T-helper 1 cell treated with Interleukin-12 subunit alpha and Interleukin-12 subunit beta and Interleukin-4 antibody, amounts not matched to agents 30 μg/mL and 1 μg/mL, for 36 hours (primary cell): ENCODE results near the gene PRICKLE1.

Source experiments
- H3K27ac Mint-ChIP-seq: one replicate; pipeline ENCODE4 v1.8.0; 2021; ENCODE audit warnings: mild to moderate bottlenecking, mixed read lengths
- H3K27me3 Mint-ChIP-seq: one replicate; pipeline ENCODE4 v1.8.0; 2021; ENCODE audit warnings: low read depth, mixed read lengths
- H3K36me3 Mint-ChIP-seq: one replicate; pipeline ENCODE4 v1.8.0; 2021; ENCODE audit warnings: low read depth, mixed read lengths
- H3K4me1 Mint-ChIP-seq: one replicate; pipeline ENCODE4 v1.8.0; 2021; ENCODE audit warnings: low read depth, mixed read lengths
- H3K4me3 Mint-ChIP-seq: one replicate; pipeline ENCODE4 v1.8.0; 2021; ENCODE audit warnings: mild to moderate bottlenecking, moderate library complexity, mixed read lengths
- H3K9me3 Mint-ChIP-seq: one replicate; pipeline ENCODE4 v1.8.0; 2021; ENCODE audit warnings: mixed read lengths

The PRICKLE1 gene

DNA sequence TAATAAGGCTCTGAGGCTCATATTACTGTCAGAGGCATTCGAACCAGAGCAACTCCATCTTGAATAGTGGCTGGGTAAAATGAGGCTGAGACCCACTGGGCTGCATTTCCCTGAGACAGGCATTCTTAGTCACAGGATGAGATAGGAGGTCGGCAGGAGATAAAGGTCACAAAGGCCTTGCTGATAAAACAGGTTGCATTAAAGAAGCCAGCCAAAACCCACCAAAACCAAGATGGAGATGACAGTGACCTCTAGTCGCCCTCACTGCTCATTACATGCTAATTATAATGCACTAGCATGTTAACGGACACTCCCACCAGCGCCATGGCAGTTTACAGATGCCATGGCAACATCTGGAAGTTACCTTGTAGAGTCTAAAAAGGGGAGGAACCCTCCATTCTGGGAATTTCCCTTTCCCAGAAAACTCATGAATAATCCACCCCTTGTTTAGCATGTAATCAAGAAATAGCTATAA is 18.1 kb upstream of the PRICKLE1 start:
- Mint-ChIP-seq H3K27me3 (no peaks in the 10 kb centered on the region), H3K36me3 (no peaks in the 10 kb centered on the region), H3K27ac (no peak overlapping the region), H3K4me1 (no peaks in the 10 kb centered on the region), H3K9me3 (no peaks in the 10 kb centered on the region), H3K4me3 (no peak overlapping the region)

DNA sequence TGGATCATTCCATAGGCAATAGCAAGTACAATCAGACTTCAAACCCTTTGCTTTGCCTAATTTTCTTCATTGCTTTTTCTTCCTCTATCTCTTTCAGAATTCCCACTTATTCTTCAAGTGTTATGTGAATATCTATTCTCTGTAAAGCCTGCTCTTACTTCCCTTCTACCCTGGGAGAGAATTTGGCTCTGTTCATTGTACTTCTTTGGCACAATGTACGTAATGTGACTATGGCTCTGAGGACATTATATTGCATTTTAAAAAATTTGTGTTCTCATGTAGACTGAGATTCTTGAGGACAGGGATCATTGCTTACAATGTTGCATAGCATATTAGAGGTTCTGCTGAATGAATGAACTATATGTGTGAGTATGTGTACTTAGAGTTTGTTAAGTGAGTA is 16.9 kb upstream of the PRICKLE1 start:
- Mint-ChIP-seq H3K27ac (no peak overlapping the region), H3K27me3 (no peaks in the 10 kb centered on the region), H3K4me1 (no peaks in the 10 kb centered on the region), H3K9me3 (no peaks in the 10 kb centered on the region), H3K36me3 (no peaks in the 10 kb centered on the region), H3K4me3 (no peak overlapping the region)

DNA sequence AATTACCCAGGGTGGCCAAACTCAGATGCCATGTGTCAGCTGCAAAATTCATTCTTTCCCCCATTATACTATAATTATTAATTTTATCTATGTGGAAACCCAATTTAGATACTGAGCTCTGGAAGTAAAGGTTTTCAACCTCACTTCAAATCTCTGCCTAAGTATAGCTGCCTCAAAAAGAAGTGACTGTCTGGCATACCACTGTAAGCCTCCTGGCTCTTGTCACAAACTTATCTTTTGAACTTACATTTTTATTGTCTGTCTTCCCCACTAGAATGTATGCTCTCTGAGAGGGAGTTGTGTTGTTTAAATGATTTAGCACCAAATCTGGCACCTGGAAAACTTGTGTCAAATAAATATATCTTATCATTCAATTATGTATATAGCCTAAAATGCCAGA is 16.1 kb upstream of the PRICKLE1 start:
- no peak overlapping the region for H3K27ac Mint-ChIP-seq
- no peaks in the 10 kb centered on the region for H3K9me3 Mint-ChIP-seq
- H3K4me3 Mint-ChIP-seq = no peak overlapping the region
- H3K27me3 Mint-ChIP-seq = no peaks in the 10 kb centered on the region
- H3K36me3 Mint-ChIP-seq = no peaks in the 10 kb centered on the region
- no peaks in the 10 kb centered on the region for H3K4me1 Mint-ChIP-seq

DNA sequence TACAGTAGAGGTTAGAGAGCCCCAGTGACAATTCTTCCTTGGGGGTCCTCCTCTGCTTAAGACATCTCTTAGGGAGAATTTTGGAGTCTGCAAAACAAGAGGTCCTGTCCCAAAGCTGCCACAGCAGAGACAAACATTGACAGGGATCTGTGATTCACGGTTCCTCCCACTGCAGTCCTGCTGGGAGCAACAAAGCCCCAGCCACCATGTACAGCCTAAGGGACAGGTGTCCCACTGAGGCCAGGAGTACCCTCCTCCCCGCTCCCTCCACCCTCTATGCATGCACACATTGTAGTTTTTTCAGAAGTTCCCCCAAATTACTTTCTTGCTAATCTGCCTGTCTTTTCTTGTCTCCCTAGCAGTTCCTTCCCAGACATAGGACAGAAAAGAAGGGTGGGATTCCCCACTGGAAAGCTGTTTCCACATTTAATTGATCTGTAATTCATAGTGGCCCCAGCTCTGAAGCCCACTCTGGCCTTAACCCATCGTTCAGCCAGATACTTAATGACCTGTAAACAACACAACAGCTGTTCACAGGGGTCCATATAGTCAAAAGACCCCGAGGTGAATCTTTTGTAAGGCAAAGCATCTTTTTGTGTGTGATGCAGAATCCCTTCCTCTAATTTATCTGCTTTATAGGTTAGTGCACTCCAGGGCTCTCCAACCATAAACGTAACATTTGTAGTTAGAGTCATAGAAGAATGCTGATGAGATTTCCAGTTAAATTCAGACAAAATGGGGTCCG is 13.9 kb upstream of the PRICKLE1 start:
- H3K4me3 Mint-ChIP-seq = no peak overlapping the region
- no peaks in the 10 kb centered on the region for H3K9me3 Mint-ChIP-seq
- H3K27ac Mint-ChIP-seq = no peak overlapping the region
- peaks cover 4% of the 10 kb centered on the region for H3K27me3 Mint-ChIP-seq
- H3K4me1 Mint-ChIP-seq = no peaks in the 10 kb centered on the region
- no peaks in the 10 kb centered on the region for H3K36me3 Mint-ChIP-seq

DNA sequence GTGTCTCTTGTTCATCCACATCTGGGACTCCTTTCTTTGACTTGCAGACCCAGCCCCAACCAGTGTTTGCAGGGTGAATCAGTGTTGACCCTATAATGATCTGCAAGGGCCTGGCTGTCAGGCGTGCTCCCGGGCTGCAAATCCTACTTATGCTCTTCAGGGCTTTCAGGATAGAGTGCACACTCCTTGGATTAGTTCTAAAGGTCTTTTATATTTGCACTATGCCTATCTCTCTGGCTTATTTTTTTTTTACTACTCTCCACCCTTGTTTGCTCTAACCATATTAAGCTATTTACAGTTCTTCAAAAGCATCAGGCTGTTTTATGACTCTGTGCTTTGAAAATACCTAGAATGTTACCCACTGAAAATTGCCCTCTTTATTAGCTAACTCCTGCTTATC is 4.3 kb upstream of the PRICKLE1 start:
- H3K4me1 Mint-ChIP-seq = peaks cover 4% of the 10 kb centered on the region
- peaks cover 44% of the 10 kb centered on the region for H3K27me3 Mint-ChIP-seq
- no peaks in the 10 kb centered on the region for H3K36me3 Mint-ChIP-seq
- H3K9me3 Mint-ChIP-seq = no peaks in the 10 kb centered on the region
- no peak overlapping the region for H3K27ac Mint-ChIP-seq
- no peak overlapping the region for H3K4me3 Mint-ChIP-seq

DNA sequence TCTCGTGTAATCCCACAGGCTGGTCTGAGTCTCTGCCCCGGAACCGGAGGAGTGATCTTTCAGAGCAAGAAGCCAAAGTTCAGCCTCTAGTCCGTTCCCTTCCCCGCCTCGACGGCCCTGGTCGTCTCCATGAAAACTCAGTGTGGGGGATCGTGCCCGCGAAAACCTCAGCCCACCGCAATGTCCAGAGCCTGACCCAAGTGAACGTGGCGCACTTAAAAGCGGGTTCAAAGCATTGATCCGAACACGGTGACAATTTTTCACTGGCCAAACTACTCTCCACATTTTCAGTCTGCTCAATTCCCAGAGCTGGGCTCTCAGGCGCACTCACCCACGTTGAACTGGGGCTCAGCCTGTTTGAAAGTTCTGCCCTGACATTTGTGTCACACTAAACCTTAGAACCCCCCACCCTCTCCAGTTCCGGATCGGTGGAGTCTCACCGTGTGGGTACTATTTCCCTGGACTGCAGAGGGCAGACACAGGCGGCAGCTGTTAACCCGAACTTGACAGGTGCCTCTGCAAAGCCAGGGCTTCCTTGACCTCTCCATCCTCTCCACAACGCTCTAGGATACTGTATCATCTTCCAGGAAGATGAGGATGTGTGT is 886 bp upstream of the PRICKLE1 start:
- Mint-ChIP-seq H3K4me3 (peak overlapping the region; percentile 65), H3K27me3 (peaks cover 67% of the 10 kb centered on the region), H3K27ac (no peak overlapping the region), H3K4me1 (peaks cover 11% of the 10 kb centered on the region), H3K9me3 (no peaks in the 10 kb centered on the region), H3K36me3 (peaks cover 1% of the 10 kb centered on the region)

DNA sequence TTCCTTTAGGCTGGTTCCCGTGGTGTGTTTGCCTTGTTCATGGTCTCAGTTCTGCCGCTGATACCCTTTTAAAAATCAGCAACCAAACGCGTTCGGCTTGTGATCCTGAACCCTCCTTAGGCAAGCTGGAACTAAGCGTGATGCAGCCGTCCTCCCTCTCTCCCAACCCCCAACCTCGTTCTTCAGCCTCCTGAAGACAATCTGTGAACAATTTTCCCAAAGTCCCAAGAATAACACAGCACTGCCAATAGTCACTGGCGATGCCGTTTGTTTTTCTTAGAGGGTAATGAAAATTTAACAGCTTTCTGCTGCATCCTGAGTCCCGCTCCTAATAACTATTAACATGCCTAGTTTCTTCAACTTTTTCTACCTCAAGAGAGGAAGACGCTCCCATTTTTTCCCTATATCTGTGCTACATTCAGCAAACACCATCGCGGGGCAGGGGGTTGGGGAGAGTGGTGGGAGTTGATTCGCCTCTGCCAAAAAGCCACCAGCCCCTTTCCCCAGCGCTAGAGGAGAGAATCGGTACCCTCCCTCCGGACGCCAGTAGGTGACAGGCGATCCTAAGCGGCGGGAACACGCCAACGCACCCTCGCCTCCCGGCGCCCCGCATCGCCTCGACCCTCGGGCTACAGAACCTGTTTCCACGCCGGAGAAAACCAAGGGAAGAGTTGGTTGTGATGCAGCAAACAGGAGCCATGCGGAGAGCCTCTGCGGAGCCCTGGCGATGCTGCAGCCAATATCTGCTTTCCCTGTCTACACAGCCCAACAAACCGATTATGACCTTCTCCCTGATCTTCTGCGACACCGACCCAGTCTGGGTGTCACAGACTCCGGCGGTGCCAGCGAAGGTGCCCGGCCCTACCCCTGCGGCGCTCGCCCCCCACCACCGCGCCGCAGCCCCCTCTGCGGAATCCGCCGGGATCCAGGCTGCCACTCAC is 752 bp downstream of the PRICKLE1 start:
- Mint-ChIP-seq H3K27ac (no peak overlapping the region), H3K36me3 (peaks cover 1% of the 10 kb centered on the region), H3K4me1 (peaks cover 11% of the 10 kb centered on the region), H3K27me3 (peaks cover 71% of the 10 kb centered on the region), H3K9me3 (no peaks in the 10 kb centered on the region), H3K4me3 (peak overlapping the region; percentile 55)

DNA sequence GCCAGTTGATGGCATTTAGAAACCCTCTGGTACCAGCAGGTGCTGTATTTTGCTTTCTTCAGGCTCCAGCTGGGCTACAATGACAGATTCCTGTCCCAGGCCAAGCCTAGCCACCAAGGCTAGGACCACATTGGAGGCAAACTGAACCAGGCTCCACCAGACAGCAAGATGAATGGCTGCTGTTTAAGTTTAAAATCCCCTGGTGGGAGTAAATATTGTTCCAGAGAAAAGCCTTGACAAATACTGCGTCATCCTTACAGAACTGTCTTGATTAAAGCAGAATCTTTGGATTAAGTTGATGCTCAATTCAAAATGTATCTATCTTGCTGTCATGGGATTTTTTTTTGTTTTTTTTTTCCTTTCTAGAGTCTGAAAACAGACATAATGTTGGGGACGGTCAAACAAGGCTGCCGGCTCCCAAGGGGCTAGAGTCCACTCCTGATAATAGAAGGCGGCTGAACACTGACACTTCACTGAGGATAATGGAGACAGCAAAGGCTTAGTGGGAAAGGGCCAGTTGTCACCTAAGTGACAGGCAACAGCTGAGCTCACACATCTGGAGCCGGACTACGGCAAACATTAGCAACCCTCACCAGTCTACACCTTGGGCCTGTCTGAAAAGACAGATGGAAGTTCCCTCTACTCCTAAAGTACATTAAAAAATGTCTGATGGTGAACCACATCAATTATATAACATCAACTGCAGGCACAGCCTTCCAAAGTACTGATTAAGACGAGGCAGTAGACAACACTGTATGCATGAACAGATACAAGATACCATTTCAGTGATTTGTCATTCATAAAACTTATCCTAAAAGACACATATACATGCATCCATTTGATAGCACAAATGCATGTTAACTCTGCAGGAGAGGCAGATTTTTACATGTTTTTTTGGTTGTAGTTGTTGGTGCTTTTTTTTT is 1.7 kb downstream of the PRICKLE1 start:
- Mint-ChIP-seq H3K27ac (no peak overlapping the region), H3K4me1 (peaks cover 11% of the 10 kb centered on the region), H3K36me3 (peaks cover 1% of the 10 kb centered on the region), H3K4me3 (peak overlapping the region; percentile 1), H3K9me3 (no peaks in the 10 kb centered on the region), H3K27me3 (peaks cover 69% of the 10 kb centered on the region)

DNA sequence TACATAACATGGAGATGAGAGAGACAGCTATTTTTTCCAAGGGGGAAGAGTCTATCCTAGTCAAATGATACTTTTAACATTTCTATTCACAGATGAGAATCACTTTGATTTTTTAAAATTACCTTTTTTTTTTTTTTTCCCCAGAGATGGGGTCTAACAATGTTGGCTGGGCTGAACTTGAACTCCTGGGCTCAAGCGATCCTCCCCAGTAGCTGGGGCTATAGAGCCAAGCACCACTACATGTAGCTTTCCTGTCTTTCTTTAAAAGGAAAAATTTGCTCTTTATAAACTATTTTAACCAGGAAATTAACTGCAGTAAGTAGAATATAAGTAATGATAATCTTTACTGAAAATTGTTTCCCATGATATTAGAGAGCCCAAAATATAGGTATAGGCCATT is 3.3 kb downstream of the PRICKLE1 start:
- Mint-ChIP-seq H3K4me1 (peaks cover 11% of the 10 kb centered on the region), H3K27ac (no peak overlapping the region), H3K36me3 (peaks cover 1% of the 10 kb centered on the region), H3K9me3 (no peaks in the 10 kb centered on the region), H3K4me3 (no peak overlapping the region), H3K27me3 (peaks cover 59% of the 10 kb centered on the region)

DNA sequence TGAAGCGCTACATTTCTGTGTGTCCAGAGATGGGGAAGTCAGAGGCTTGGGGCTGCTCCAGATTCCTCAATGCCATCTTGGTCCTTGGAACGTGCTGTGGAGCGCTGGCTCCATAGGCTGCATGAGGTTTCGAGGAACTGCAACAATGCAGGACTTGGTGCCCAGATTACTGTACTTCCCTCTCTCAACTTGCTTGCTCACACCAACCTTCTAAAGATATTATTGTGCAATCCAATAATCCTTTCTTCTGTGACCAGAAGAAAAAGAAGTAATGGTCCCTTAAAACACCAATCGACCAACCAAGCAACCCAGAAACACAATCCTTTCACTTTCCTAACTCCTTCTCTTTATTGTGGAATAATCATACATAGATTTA is 3.7 kb downstream of the PRICKLE1 start:
- Mint-ChIP-seq H3K27ac (no peak overlapping the region), H3K4me1 (peaks cover 11% of the 10 kb centered on the region), H3K27me3 (peaks cover 54% of the 10 kb centered on the region), H3K4me3 (no peak overlapping the region), H3K36me3 (peaks cover 1% of the 10 kb centered on the region), H3K9me3 (no peaks in the 10 kb centered on the region)

DNA sequence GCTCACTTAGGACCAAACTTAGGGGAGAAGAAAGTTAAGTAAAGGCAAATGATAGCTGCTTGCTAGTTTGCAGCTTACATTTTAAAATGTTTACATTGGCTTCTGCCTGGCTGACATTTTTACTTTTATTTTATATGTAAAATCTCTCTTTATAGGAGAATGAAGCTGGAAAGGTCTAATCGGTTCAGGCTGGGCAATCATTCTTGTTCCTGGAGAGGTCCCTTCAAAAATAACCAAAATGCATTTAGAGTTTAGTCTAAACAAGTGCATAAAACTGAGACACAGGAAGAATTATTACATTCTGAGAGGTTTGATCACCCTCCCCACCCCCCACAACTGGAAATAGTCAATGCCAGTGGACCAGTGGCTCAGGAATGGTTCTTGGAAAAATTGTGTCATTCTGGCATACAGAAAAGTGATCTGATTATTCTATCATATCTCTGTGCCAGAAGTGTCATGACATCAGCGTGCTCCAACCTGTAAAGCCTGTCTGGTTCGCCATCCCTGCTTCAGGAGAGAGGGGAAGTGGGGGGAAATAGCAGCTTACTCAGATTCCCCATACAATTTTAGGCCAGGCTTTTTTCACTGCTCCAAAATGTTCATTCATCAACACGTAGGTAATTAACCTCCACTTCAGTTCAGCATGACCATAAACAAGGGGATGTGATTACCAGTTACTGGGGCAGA is 4.2 kb downstream of the PRICKLE1 start:
- Mint-ChIP-seq H3K36me3 (peaks cover 1% of the 10 kb centered on the region), H3K27ac (no peak overlapping the region), H3K9me3 (no peaks in the 10 kb centered on the region), H3K27me3 (peaks cover 52% of the 10 kb centered on the region), H3K4me3 (no peak overlapping the region), H3K4me1 (peaks cover 8% of the 10 kb centered on the region)

DNA sequence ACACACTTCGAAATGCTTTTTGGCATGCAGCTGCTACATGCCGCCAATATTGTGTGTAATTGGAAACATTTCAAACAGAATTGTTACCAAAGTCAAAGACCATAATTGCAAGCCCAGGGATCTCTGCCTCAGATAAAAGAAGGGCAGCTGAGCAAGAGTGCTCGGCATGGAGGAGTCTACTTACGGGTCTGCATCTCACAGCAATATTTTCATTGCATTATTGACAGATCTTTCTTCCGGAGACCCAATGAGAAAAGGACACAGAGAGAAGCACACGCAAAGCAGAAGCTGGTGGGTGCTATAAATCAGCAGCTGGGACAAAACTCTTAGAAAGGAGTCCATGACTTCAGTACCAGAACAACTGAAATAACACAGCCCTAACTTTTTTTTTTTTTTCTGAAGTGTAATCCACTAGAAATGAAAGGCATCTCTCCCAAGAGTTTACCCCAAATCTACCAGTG is 4.9 kb downstream of the PRICKLE1 start:
- Mint-ChIP-seq H3K9me3 (no peaks in the 10 kb centered on the region), H3K27ac (no peak overlapping the region), H3K36me3 (peaks cover 1% of the 10 kb centered on the region), H3K4me1 (peaks cover 8% of the 10 kb centered on the region), H3K27me3 (peaks cover 49% of the 10 kb centered on the region), H3K4me3 (no peak overlapping the region)

DNA sequence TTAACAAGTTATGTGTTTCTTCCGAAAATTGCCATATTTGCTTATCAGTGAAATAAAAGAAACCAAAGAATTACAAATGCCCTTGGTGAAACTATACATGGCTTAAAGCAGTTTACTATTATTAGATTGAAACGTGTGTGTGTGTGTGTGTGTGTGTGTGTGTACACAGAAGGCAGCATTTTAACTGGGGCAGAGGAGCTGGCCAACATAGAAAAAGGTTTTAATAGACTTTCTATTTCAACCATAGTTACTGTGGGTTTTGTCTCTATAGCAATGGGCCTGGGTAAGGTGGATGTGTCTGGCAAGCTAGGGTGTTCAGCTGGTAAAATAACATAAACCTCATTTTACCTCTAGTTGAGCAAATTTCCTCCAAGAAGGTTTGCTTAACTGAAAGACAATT is 6.5 kb downstream of the PRICKLE1 start:
- Mint-ChIP-seq H3K4me1 (no peaks in the 10 kb centered on the region), H3K27ac (no peak overlapping the region)

More for the DNA sequence above, 6.5 kb downstream of the PRICKLE1 start:
- peaks cover 37% of the 10 kb centered on the region for H3K27me3 Mint-ChIP-seq
- H3K9me3 Mint-ChIP-seq = no peaks in the 10 kb centered on the region
- H3K36me3 Mint-ChIP-seq = no peaks in the 10 kb centered on the region
- H3K4me3 Mint-ChIP-seq = no peak overlapping the region
